NB4 (cell line): Measurements from ENCODE around the gene SREBF1.

ENCODE experiments used
- DNase-seq: peaks from one replicate; pipeline ENCODE4 v3.0.0; 2010; ENCODE audit warnings: low read depth
- H3K4me3 ChIP-seq: one replicate; pipeline ENCODE4 v1.5.1; 2011; ENCODE audit warnings: mild to moderate bottlenecking, low read depth, low read length, moderate library complexity
- CTCF ChIP-seq: IDR thresholded peaks from one replicate; pipeline ENCODE4 v1.5.1; 2012; ENCODE audit warnings: low read depth, low read length
- MYC ChIP-seq: IDR thresholded peaks from 2 replicates; pipeline ENCODE4 v1.6.1; 2011; ENCODE audit warnings: low read depth, low read length
- POLR2A ChIP-seq: IDR thresholded peaks from 2 replicates; pipeline ENCODE4 v1.6.1; 2011; ENCODE audit warnings: mild to moderate bottlenecking; ENCODE audit not compliant: insufficient read length; ENCODE audit errors: extremely low read depth
- TF ChIP-seq, protein P1 (sequence below): IDR thresholded peaks from 2 replicates; pipeline ENCODE4 v1.6.1; 2011; ENCODE audit warnings: low read depth, low read length

SREBF1 gene

GRCh38 chr17:17818088-17818526 is 18.7 kb downstream of the SREBF1 start:
- DNase-seq, result peak; percentile 69
- no peak overlapping the region for H3K4me3 ChIP-seq
- TF ChIP-seq MYC (0 out of 2 replicates have a peak, but pooled peaks have one; percentile 12), POLR2A (no peak)

GRCh38 chr17:17817552-17817947 is 19.2 kb downstream of the SREBF1 start:
- H3K4me3 ChIP-seq, result no peak overlapping the region
- no peak for DNase-seq
- TF ChIP-seq, protein P1, sequence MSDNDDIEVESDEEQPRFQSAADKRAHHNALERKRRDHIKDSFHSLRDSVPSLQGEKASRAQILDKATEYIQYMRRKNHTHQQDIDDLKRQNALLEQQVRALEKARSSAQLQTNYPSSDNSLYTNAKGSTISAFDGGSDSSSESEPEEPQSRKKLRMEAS, result no peak
- no peak for TF ChIP-seq POLR2A
- TF ChIP-seq MYC, result no peak
- no peak for TF ChIP-seq CTCF

DNA sequence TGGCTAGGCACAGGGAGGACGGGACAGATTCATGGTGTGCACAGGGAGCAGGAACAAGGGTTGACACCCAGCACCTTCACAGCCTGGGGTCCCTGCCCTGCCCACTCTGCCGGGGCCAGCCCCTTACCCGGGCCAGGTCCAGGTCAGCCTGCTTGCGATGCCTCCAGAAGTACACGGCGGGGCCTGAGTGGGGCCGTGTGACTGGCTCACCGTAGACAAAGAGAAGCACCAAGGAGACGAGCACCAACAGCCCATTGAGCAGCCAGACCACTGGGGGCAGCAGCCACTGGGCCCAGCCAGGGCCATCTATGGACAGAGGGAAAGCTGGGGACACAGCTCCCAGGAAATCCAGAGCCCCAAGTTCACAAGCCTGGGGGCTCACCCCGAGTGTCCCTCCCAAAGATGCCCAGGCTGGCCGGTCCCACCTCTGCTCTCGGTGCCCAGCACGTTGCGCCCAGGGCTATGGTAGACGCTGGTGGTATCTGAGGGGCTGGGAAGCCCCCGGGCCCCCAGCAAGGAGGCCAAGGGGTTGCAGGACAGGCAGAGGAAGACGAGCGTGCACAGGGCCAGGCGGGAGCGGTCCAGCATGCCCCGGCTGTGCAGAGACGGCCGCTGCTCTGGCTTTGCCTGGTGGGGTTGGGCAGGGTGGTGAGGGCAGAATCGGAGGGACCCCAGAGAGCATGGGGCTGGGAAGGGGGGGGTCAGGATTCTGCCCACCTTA is 19.8 kb downstream of the SREBF1 start:
- no peak for DNase-seq
- H3K4me3 ChIP-seq, result no peak overlapping the region
- no peak for TF ChIP-seq CTCF
- TF ChIP-seq MYC, result no peak
- no peak for TF ChIP-seq POLR2A
- TF ChIP-seq, protein P1, result no peak

DNA sequence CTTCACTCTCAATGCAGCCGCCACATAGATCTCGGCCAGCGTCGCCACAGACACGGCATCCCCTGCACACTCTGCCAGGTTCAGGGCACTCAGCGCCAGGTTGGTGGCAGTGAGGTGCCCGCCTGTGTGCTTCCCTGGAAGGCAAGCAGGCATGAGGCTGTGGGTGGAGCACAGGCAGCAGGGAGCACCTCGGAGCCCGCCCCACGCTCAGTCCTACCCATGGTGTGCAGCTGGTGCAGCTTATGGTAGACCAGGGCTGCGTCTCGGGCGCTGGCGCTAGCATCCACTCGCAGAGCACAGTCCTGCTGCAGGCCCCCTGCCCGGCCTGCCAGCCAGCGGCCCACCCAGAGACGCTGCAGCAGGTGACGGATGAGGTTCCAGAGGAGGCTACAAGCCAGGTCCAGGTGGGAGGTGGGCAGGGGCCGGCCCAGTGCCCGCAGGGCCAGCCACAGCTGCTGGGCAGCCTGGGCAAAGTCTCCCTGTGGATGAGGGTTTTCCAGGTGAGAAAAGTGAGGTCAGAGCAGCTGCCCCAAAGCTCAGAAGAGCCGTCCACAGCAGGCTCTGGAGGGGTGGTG is 20.5 kb downstream of the SREBF1 start:
- TF ChIP-seq MYC (no peak), POLR2A (no peak), CTCF (no peak)
- TF ChIP-seq, protein P1, result no peak
- H3K4me3 ChIP-seq, result no peak overlapping the region
- no peak for DNase-seq

- TF ChIP-seq, protein P1, result no peak
- TF ChIP-seq CTCF, result no peak
- TF ChIP-seq MYC, result no peak
- H3K4me3 ChIP-seq, result no peak overlapping the region
These were observed 21.2 kb downstream of the SREBF1 start for GRCh38 chr17:17815436-17816200.

DNA sequence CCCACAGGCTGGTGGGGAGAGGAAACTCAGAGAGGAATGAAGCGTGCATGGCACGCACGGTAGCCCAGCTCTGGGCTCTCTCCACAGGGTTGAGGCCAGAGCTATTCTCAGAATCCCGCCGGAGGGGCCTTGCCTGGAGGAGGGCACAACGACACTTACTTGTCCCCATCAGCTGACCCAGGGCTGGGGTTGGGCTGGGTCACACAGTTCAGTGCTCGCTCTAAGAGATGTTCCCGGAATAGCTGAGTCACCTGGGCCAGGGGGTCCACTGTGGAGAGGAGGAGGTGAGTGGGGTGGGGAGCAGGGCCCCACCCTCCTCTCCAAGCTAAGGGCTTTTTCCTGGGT is 21.8 kb downstream of the SREBF1 start:
- DNase-seq, result no peak
- TF ChIP-seq, protein P1, result no peak
- no peak overlapping the region for H3K4me3 ChIP-seq

More at GRCh38 chr17:17815436-17816200, 21.2 kb downstream of the SREBF1 start:
- DNase-seq, result no peak
